Left lung (tissue), 10 donors: ENCODE results near the gene DNM3. TPM values are rescaled to one million over a fixed set of nuclear protein-coding genes. Genes with fewer than 3 reads are reported as not detected.
"Not testable (repeated sequence)": the region's sequence is repeated elsewhere in the genome, so short reads cannot be mapped to it uniquely, and the experiment has no call there.

Source experiments
- ATAC-seq: fragments of 200-7000 bp; cut with Tn5 transposase; one replicate; pipeline ENCODE4 v1.9.1; 2020; ENCODE audit warnings: moderate library complexity
- DNase-seq, 4 donors: peaks; one replicate each; pipeline ENCODE4 v3.0.0-alpha.2; 2013 to 2020
- H3K27ac ChIP-seq, 2 donors: fragments of 200-600 bp; sonication (generic) in 1 of 2; one replicate each; pipeline versions ENCODE4 v1.5.0 to v1.8.0; 2020 to 2021
- H3K27me3 ChIP-seq, 2 donors: fragments of 200-600 bp; sonication (generic) in 1 of 2; one replicate each; pipeline versions ENCODE4 v1.5.0 to v1.8.0; 2020 to 2021
- H3K36me3 ChIP-seq, 2 donors: fragments of 200-600 bp; sonication (generic) in 1 of 2; one replicate each; pipeline versions ENCODE4 v1.5.0 to v1.8.0; 2020 to 2021
- H3K4me1 ChIP-seq, 2 donors: fragments of 200-600 bp; one replicate each; pipeline ENCODE4 v1.8.0; 2021
- H3K4me3 ChIP-seq, 2 donors: fragments of 200-600 bp; sonication (generic) in 1 of 2; one replicate each; pipeline versions ENCODE4 v1.5.0 to v1.8.0; 2020 to 2021; ENCODE audit warnings: mild to moderate bottlenecking in 1 of 2
- H3K9me3 ChIP-seq, 2 donors: fragments of 200-600 bp; sonication (generic) in 1 of 2; one replicate each; pipeline versions ENCODE4 v1.5.0 to v1.8.0; 2020 to 2021
- CTCF ChIP-seq, 2 donors: fragments of 200-600 bp; sonication (generic) in 1 of 2; IDR thresholded peaks; one replicate each; pipeline versions ENCODE4 v1.5.0 to v1.8.0; 2021; ENCODE audit warnings: antibody characterized with exemption in 2 of 2
- intact Hi-C, 2 donors: fragments of 100-400 bp; cut with DNase I; formaldehyde crosslinking; loops; one replicate each; pipeline versions ENCODE4 v1.11.2 to v1.14.2; 2022
- polyA plus RNA-seq, 6 donors: library from polyadenylated mRNA; unstranded; fragments of 120-200 nt; gene quantifications; one replicate each; pipeline ENCODE4 v1.2.1, GENCODE V29; 2013; ENCODE audit not compliant: insufficient read length in 6 of 6
- total RNA-seq, 2 donors: library from RNA; stranded (reverse); fragmentation: NEBNext Ultra II Directional; extraction: Animal tissue kit (Norgen Biotek cat#: 25700); gene quantifications; one replicate each; pipeline ENCODE4 v1.2.1, GENCODE V29; 2021
- donor health status: DM: no; HTN: yes; CAD: no.
- donor health status: DM: no; HTN: no; CAD: no.

Gene DNM3
- total and polyA plus RNA-seq, 8 donors, result 5.2 to 7.7 (median 6.3) TPM

- no peak for DNase-seq
- H3K27ac ChIP-seq, result peak overlapping the region in 1 of 2 donors; percentile 34
- H3K27me3 ChIP-seq, result no peaks in the 10 kb centered on the region
- H3K4me1 ChIP-seq, result no peaks in the 10 kb centered on the region
- no peak for ATAC-seq
- peaks cover 0 to 2% of the 10 kb centered on the region in 2 donors for H3K9me3 ChIP-seq
- intact Hi-C loops, result no loop called here
- H3K36me3 ChIP-seq, result no peaks in the 10 kb centered on the region
- no peak overlapping the region for H3K4me3 ChIP-seq
- TF ChIP-seq CTCF (IDR thresholded peaks at IDR 0.05), result no peak
These were observed 228.8 kb downstream of the DNM3 start for GRCh38 chr1:172070055-172070454.

GRCh38 chr1:172071746-172072145 is 230.4 kb downstream of the DNM3 start:
- Histone ChIP-seq H3K4me1 (no peaks in the 10 kb centered on the region), H3K4me3 (no peak overlapping the region), H3K36me3 (no peaks in the 10 kb centered on the region), H3K9me3 (peaks cover 0 to 2% of the 10 kb centered on the region in 2 donors), H3K27me3 (no peaks in the 10 kb centered on the region), H3K27ac (peak overlapping the region in 1 of 2 donors; percentile 29)
- no peak for TF ChIP-seq CTCF (IDR thresholded peaks at IDR 0.05)
- intact Hi-C loops, result no loop called here
- DNase-seq (peak in 2 of 4 donors; percentile 52 to 57), ATAC-seq (no peak)

- intact Hi-C loops, ATAC-seq, DNase-seq: not testable (repeated sequence)
These were observed 238.6 kb downstream of the DNM3 start for GRCh38 chr1:172079859-172080258.

GRCh38 chr1:172083191-172083590 is 241.9 kb downstream of the DNM3 start:
- TF ChIP-seq CTCF (IDR thresholded peaks at IDR 0.05), result no peak
- Histone ChIP-seq H3K4me3 (no peak overlapping the region), H3K27ac (no peak overlapping the region), H3K36me3 (no peaks in the 10 kb centered on the region), H3K27me3 (no peaks in the 10 kb centered on the region), H3K9me3 (peaks cover 0 to 2% of the 10 kb centered on the region in 2 donors), H3K4me1 (no peaks in the 10 kb centered on the region)
- intact Hi-C loops, result no loop called here
- DNase-seq (no peak), ATAC-seq (no peak)

More at GRCh38 chr1:172079859-172080258, 238.6 kb downstream of the DNM3 start:
- not testable (repeated sequence) for H3K9me3 ChIP-seq, H3K27me3 ChIP-seq, H3K4me3 ChIP-seq, H3K36me3 ChIP-seq, H3K4me1 ChIP-seq, H3K27ac ChIP-seq

- Histone ChIP-seq H3K27ac (no peak overlapping the region), H3K36me3 (no peaks in the 10 kb centered on the region), H3K4me1 (no peaks in the 10 kb centered on the region), H3K27me3 (no peaks in the 10 kb centered on the region), H3K4me3 (no peak overlapping the region), H3K9me3 (peaks cover 0 to 2% of the 10 kb centered on the region in 2 donors)
- DNase-seq, result no peak
- no peak for ATAC-seq
- intact Hi-C loops, result no loop called here
- TF ChIP-seq CTCF (IDR thresholded peaks at IDR 0.05), result no peak
These were observed 243.6 kb downstream of the DNM3 start for GRCh38 chr1:172084876-172085275.

- peaks cover 0 to 2% of the 10 kb centered on the region in 2 donors for H3K9me3 ChIP-seq
- intact Hi-C loops, result no loop called here
These were observed 244.0 kb downstream of the DNM3 start for GRCh38 chr1:172085317-172085716.

More at GRCh38 chr1:172085317-172085716, 244.0 kb downstream of the DNM3 start:
- Histone ChIP-seq H3K27me3 (no peaks in the 10 kb centered on the region), H3K4me3 (no peak overlapping the region), H3K4me1 (no peaks in the 10 kb centered on the region), H3K36me3 (no peaks in the 10 kb centered on the region), H3K27ac (no peak overlapping the region)
- DNase-seq, result no peak
- no peak for TF ChIP-seq CTCF (IDR thresholded peaks at IDR 0.05)
- no peak for ATAC-seq
